Activated CD8-positive, alpha-beta memory T cell treated with anti-CD3 and anti-CD28 coated beads, Interleukin-2, amount 50 U/mL, for 48 hours (primary cell): ENCODE results near the gene VPREB3.
A peak's percentile ranks its signal among the peaks of the same experiment; 100 is the strongest.

Experiments used
- DNase-seq: peaks from one replicate; pipeline ENCODE4 v3.0.0-alpha.2; 2020

VPREB3 gene

DNA sequence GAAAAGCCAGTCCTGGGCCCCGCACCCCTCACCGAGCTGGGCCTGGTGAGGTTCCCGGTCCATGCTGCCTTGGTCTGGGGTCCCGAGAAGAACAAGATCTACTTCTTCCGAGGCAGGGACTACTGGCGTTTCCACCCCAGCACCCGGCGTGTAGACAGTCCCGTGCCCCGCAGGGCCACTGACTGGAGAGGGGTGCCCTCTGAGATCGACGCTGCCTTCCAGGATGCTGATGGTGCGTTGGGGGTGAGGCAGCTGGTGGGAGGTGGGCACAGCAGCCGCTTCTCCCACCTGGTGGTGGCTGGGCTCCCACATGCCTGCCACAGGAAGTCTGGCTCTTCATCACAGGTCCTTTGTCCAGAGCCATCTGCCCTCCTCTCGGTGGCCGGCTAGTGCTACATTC lies 28.0 kb upstream of the VPREB3 start:
- DNase-seq: no peak

DNA sequence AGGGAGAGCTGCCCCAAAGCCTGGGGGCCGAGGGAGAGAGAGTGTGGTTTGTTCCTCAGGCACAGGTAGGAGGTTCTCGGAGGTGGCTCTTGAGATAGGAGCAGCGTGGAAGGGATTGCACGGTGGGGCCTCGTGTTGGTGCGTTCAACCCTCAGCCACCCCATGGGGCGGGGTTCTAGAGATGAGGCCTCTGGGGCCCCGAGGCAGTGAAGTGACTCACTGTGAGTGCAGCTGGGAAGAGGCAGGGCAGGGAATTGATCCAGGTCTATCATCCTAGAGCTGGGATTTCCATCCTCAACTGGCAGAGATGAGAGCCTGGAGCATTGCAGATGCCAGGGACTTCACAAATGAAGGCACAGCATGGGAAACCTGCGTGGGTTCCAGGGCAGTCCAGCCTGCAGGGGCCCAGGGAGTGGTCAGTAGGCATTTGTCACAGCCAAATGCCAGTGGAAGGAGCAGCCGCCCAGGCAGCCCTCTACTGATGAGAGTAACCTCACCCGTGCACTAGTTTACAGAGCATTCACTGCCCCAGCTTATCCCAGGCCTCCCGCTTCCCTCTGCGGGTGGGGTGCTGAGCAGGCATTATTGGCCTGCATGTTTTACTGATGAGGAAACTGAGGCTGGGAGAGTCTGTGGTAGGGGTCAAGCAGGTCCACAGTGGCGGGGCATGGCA lies 27.4 kb upstream of the VPREB3 start:
- DNase-seq: no peak

DNA sequence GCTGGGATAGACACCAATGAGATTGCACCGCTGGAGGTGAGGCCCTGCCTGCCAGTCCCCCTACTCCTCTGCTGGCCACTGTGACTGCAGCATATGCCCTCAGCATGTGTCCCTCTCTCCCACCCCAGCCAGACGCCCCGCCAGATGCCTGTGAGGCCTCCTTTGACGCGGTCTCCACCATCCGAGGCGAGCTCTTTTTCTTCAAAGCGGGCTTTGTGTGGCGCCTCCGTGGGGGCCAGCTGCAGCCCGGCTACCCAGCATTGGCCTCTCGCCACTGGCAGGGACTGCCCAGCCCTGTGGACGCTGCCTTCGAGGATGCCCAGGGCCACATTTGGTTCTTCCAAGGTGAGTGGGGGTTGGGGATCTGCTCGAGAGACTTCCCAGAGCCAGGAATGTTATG lies 26.8 kb upstream of the VPREB3 start:
- DNase-seq: no peak

DNA sequence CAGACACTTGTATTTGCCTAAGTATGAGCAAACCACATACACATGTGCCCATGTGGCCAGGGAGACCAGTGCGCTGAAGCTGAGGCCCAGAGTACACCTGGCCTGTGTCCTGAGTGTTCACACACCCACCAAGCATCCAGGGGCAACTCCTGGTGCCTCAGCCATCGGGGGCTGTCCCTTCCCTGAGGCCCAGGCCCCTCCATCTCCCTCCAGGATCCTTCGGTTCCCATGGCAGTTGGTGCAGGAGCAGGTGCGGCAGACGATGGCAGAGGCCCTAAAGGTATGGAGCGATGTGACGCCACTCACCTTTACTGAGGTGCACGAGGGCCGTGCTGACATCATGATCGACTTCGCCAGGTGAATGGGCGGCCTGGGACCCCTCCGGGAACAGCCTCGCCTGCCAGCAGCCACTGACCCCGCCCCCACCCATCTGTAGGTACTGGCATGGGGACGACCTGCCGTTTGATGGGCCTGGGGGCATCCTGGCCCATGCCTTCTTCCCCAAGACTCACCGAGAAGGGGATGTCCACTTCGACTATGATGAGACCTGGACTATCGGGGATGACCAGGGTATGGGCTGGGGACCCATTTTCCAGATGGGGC lies 26.0 kb upstream of the VPREB3 start:
- no peak for DNase-seq

DNA sequence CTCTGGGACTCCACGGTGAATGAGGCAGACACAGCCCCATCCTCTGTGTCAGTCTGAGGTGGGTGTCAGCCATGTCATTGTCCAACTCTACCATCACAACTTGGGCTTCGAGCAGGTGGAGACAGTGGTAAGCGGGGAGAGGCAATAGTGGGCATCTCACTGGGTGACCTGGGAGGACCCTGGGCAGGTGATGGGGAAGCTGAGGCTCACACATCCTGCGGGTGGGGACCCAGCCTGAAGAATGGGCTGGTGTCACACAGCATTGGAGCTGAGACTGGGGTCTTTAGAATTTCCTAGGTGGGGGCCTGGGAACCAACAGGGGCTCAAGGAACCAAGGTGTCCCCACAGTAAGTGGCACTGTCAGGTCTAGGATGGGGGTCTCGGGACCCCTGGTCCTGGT lies 25.5 kb upstream of the VPREB3 start:
- DNase-seq: no peak

DNA sequence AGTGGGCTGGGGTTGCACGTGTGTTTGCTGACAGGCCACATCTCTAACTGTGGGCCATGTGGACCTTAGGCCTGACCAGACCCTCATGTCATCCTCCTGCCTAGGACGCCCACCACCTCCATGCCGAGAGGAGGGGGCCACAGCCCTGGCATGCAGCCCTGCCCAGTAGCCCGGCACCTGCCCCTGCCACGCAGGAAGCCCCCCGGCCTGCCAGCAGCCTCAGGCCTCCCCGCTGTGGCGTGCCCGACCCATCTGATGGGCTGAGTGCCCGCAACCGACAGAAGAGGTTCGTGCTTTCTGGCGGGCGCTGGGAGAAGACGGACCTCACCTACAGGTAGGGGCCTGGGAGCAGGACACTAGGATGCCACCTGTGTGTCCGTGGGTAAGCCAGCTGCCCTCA lies 24.9 kb upstream of the VPREB3 start:
- no peak for DNase-seq

DNA sequence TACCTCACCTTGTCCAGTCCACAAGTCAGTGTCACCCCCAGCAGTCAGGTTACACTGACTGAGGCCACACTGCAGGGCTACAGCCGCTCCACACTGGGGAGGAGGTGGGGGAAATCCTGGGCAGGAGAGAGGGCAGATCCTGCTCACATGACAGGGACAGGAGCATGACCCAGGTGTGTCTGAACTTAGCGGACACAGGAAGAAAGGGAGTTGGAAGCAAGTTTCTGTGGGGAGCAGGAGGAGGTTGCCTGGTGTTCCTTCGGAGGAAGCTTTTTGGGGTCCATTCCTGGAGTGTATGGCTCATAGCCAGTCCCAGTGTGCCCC lies 24.3 kb upstream of the VPREB3 start:
- DNase-seq: no peak

DNA sequence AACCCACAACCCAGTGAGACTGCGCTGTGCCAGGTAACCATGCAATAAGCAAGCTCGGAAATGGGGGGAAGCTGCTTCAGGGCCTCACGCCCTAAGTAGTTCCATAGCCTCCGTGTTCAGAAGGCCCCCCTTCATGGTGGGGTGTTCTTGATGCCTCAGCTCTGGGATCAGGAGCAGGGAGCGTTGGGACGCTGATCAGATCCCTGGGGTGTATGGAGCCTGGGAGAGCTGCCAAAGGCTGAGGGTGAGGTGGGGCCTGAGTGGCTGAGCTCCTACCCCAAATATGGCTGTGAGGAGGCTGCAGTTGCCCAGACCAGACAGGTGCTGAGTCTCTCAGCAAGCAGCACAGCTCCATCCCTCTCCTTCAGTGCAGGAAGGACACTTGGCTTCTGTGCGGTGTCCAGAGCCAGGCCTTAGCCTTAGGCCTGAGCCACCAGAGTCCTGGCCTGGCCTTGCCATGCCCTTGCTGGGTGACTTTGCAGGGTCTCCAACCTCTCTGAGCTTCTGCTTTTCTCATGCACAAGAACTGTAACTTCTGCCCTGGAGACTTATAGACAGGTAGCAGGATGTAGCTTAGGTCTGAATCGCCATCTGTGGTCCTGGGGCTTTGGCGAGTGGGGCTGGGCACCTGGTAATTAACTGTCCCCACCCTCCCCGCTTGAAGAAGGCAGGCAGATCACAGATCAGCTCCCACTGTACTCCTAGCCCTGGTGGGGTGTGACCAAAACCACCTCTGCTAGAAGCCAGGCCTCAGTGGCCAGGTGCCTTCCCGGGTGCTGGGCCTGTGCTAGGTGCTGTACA lies 23.8 kb upstream of the VPREB3 start:
- DNase-seq: no peak

DNA sequence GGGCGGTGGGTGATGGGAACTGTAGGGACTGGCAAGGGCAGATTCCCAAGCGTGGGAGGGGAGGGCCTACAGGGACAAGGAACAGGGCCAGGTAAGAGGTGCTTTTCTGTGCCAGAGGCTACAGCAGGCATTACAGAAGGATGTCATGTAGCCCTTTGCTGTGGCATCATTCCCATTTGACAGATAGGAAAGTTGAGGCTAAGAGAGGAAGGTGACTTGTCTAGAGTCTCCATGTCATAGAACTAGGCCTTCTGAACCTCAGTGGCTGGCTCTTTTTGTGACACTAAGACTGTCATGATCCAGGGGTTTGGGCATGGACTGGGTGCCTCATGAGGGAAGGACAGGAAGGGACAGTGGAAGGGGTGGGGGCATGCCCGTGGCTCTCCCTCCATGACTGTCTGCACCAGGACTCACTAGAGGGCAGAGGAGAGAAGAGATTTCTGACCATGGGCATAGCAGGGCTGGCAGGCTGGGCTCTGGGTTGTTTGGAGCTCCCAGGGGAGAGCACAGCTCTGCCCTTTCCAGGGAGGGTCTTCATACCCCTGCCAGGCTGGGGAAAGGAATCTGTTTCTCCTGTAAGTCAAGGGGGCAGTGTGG lies 21.7 kb upstream of the VPREB3 start:
- DNase-seq: no peak

DNA sequence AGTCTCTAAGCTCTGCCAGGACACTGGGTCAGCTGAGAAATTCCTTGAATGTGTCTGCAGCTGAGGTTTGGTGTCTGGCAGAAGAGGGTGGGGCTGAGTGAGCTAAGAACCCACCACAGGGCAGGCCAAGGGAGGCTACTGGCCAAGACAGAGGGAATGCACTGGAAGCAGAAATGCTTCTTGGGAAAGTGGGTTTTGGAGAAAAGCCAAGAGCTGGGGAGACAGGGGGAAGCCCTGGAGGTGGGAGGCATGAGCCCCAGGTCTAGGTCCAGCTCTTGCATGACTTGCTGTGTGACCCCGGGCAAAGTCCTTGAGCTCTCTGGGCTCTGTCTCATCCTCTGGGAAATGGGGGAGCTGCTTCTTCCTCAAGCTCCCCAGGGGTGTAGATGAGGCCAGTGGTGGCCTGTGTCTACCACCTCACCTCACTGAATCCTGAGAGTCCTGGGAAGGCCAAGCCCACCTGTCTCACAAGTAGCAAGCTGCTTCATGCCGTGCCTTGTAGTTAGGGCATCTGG lies 20.8 kb upstream of the VPREB3 start:
- no peak for DNase-seq

DNA sequence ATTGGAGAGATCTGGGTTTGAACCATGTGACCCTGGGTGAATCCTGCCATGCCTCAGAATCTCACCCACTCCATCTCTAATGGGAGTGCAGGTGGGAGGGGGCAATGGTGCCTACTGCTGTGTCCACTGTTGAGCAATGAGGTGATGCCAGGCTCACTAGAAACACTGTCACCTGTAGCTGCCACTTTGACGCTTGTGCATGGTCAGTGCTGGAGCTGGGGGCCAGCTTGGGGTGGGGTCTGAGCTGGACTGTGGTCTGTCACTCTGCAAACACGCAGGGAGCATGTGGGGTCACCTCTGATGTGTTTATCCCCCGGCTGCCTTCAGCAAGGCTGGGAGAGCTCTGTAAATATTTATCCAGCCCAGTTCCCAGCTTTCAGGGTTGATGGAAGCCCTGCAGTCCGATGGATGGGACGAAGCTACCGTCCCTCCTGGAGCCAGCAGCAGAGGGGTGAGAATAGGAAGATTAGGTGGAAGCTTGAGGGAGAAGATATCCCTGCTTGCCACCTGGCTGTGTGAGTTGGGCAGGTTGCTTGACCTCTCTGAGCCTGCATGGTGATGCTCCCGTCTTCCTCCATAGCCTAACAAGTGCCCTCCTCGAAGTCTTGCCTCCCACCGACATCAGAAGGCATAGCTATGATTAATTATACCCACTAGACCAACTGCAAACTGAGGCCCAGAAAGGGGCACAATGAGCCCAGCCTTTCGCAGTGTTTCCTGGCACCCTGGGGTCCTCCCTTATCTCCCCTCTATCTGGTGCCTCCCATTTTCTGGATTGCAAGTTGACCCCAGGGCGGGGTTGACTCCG lies 20.1 kb upstream of the VPREB3 start:
- DNase-seq: no peak

DNA sequence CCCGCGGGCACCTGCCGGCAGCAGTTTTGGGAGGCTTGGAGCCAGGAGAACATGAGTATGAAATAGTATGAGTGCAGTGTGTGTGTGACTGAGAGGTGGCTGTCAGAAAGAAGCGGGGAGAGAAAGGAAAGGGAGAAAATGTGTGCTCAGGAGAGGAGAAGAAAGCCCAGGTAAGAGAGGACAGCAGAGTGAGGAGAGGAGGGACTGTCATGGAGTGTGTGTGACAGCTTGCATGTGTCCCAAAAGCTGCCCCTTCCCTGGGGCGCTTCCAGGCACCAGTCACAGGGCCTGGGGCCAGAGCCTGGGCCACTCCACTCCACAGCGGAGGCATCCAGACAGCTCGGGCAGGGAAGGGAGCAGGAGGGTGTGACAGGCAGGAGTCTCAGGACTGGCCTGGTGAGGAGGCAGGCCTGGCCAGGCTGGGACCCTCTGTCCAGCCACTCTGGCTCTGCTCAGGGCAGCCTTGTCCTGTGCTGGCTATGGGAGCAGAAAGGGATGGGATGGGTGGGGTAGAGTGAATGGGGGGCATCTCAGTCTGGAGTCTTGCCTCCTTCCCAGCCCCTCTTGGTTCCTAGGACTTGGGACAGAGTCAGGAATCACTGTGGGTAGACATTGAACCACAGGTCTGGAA lies 19.4 kb upstream of the VPREB3 start:
- DNase-seq: no peak

DNA sequence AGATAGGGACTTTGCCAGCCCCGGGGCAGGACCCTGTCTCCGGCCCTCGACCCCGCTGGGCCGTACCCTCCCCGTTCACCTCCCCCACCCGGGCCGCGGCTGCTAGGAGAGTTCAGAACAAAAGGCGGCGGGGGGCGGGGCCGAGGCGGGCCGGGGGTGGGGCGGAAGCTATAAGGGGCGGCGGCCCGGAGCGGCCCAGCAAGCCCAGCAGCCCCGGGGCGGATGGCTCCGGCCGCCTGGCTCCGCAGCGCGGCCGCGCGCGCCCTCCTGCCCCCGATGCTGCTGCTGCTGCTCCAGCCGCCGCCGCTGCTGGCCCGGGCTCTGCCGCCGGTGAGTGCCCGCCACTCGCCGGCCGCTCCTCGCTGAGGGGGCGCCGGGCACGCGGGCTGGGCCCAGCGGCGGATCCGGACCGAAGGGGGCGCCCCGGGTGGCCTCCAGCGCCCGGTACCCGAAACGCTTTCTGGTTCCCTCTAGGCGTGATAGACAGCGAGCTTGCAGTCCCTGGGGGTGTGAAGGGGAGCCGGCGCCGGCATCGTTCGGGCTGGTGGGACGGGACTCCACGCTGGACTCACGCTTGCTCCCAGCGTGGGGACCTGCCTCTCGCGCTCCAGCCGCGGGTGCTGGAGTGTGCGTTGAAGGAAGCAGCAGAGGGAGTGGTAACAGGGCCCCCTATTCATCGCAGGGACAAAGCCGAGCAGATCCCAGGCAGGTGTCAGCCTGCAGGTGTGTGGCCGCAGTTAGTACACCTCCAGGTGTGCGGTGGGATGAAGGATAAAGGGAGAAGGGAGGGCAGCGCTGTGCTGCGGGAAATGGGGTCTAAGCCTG lies 18.6 kb upstream of the VPREB3 start, which contains the start of gene MMP11:
TSS of gene MMP11 (plus strand) at position 201 of the 825 bp plus-strand sequence. CDS start at position 223, 22 bp downstream.
- DNase-seq: peak; percentile 75

DNA sequence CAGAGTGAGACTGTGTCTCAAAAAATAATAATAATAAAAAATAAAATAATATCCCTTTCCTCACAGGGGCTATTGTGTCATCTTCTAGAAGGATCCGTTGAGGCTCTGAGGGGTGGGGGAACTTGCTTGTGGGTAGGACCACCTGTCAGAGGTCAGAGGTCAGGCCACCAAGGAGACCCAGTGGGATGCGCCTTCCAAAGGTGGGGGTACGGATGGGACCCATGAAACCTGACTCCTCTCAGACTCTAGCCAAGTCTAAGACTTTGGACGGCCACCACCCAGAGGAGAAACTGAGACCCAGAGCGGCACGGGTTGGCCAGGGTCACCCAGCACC lies 18.1 kb upstream of the VPREB3 start:
- DNase-seq: no peak

DNA sequence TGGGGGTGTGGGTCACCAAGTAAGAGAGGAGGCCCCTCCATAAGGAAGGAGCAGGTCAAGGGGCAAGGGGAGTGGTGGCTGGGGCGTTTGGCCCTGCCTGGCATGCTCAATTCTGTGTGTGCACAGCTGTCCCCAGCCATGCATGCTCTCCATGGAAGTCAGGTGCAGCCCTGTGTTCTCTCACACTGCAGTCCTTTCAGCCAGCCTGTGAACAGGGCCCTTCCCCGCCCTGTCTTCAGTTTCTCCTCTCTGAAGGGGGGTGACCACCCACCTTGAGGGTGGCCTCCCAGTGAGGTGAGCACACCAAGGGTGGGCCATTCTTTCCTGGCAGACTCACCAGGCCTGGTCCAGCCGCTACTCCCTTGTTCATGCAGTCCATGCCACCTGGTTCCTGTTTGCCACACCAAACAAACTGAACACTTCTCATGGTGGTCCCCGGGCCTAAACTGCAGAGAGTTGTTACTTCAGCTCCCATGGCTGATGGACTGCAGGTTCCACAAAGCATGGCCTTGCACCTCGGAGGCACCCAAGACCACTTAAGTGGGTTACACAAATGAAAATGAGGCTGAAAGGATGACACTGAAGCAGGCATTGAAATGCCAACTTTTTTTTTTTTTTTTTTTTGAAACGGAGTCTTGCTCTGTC lies 15.2 kb upstream of the VPREB3 start:
- DNase-seq: no peak

DNA sequence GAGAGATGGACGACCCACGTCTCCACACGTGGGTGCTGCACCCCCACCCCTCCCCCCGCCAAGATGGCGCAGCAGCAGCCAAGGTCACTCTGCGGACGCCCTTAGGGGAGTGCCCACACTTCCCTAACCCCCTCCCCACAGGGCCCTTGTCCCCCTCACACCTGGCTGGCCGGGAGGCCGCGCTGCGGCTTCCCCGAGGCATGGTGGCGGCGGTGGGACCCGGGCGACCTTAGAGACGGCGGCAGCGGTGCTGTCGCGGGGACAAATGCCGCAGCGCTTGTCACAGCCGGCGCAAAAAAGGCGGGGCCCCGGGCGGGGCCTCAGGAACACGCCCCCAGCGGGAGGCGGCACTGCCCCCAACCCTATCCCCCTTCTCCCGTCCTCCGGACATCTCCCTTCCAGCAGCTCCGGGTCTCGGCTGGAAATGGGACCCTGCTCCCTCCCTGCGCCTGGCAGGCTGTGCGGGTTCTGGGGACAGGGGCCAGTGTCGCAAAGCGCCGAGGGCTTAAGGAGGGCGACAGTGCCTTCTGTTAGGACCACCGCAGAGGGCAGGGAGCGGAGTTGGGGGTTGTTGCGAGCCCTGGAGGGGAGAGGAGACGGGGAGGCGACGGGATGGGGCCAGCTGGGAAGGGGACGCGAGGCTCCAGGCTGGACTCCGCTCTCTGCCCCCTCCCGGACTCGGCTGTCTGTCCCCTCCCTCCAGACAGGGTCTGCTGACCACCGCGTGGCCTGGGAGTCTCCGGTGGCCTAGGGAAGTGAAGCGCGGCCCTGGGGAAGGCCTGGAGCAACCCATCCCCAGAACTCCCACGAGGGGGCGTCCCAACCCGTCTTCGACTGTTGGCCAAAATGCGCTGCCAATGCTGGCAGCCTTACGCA lies 13.7 kb upstream of the VPREB3 start, which contains the start of gene CHCHD10:
TSS of gene CHCHD10 (minus strand) at position 300 of the 876 bp plus-strand sequence. CDS start at position 202, 98 bp downstream.
- DNase-seq: peak; percentile 89

DNA sequence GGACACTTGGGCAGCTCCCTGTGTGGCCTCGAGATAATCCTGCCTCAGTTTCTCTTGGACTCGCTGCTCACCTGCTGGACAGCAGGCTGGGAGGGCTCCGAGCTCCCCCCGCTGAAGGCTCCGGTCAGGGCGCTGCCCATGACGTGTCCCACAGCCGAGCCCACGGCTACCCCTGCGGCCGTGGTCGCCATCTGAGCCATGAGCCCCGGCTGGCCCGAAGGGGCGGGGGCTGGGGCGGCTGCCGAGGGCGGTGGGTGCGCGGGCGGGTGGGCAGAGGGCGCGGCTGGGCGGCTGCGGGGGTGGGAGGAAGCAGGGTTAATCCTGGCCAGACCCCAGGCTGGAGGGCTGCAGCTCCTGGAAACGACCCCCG lies 13.1 kb upstream of the VPREB3 start:
- no peak for DNase-seq

DNA sequence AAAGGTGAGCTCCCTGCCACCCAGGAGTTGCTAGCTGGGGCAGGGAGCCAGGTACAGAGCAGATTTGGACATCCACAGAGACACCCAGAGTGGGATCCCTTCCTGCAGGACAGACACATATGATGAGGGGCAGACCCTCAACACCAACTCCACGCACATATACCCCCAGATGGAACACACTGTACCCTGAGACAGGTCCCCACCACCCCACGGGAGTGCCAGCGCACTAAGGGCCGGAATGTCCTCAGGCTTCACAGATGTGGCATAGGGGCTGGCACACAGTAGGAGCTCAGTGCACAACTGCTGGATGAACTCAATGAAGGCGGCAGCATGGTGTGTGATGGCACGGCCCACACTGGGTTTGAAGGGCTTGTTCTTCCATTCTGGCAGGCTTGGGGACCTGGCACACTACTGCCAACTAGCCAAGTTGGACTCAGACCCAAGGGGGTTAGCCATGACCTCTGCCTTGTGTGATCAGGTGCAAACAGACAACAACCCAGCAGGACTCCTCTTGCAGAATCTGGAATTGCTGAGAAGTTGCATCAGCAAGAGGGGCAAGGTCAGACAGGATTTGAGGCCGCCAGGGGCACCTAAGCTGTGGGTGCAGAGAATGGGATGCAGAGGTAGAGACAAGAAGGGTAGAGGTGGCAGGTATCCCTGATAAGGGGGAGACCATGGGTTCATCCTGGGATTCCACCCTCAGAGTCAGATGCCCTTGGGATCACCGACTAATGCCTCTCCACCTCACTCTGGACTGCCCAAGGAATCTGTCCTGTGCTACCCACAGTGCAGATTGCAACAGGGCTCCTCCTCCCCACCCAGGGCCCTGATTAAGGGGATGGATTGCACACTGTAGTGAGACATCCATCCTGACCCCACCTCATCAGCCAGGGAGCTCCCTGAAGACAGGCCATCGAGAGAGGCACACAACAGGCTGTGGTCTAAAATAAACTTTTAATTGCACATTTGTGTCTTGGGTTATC lies 11.0 kb upstream of the VPREB3 start:
- no peak for DNase-seq

DNA sequence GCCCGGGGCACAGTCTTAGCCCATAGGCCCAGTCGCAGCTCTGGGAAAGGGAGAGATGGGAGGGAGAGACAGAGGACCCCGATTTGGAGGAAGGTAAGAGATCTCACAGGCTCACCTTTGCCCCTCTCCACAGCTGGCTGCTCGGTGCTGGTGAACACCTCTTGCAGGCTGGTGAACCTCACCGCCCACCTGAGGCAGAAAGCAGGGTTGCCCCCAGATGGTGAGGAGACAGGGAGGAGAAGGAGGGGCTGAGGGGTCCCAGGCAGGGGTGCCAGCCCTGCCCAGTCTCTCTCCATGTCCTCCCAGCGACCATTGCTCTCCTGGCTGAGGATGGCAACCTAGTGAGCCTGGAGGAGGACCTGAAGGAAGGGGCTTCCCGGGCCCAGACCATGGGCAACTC lies 9.7 kb upstream of the VPREB3 start:
- DNase-seq: no peak
